Fibroblast of mammary gland (primary cell): ENCODE data around the gene SQOR.

Experiments
- DNase-seq: peaks from one replicate; pipeline ENCODE4 v3.0.0-alpha.2; 2010; ENCODE audit warnings: low read depth
- H3K4me3 ChIP-seq: 2 replicates; pipeline ENCODE4 v1.5.1; 2011; ENCODE audit warnings: low read depth, mild to moderate bottlenecking, low read length, moderate library complexity; ENCODE audit not compliant: control insufficient read depth
- TF ChIP-seq, protein P1 (sequence below): conservative IDR thresholded peaks from 2 replicates; pipeline ENCODE4 v1.5.1; 2011; ENCODE audit warnings: low read depth, low read length, inconsistent platforms; ENCODE audit not compliant: control insufficient read depth, insufficient read depth

SQOR gene

GRCh38 chr15:45640616-45641015 lies 5.8 kb downstream of the SQOR start:
- no peak overlapping the region for H3K4me3 ChIP-seq
- peak; percentile 97 for DNase-seq

GRCh38 chr15:45641374-45641781 lies 6.5 kb downstream of the SQOR start:
- peak; percentile 98 for DNase-seq
- TF ChIP-seq, protein P1, sequence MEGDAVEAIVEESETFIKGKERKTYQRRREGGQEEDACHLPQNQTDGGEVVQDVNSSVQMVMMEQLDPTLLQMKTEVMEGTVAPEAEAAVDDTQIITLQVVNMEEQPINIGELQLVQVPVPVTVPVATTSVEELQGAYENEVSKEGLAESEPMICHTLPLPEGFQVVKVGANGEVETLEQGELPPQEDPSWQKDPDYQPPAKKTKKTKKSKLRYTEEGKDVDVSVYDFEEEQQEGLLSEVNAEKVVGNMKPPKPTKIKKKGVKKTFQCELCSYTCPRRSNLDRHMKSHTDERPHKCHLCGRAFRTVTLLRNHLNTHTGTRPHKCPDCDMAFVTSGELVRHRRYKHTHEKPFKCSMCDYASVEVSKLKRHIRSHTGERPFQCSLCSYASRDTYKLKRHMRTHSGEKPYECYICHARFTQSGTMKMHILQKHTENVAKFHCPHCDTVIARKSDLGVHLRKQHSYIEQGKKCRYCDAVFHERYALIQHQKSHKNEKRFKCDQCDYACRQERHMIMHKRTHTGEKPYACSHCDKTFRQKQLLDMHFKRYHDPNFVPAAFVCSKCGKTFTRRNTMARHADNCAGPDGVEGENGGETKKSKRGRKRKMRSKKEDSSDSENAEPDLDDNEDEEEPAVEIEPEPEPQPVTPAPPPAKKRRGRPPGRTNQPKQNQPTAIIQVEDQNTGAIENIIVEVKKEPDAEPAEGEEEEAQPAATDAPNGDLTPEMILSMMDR: peak; percentile 2
- H3K4me3 ChIP-seq: no peak overlapping the region

More at GRCh38 chr15:45640616-45641015, 5.8 kb downstream of the SQOR start:
- TF ChIP-seq, protein P1: no peak

DNA sequence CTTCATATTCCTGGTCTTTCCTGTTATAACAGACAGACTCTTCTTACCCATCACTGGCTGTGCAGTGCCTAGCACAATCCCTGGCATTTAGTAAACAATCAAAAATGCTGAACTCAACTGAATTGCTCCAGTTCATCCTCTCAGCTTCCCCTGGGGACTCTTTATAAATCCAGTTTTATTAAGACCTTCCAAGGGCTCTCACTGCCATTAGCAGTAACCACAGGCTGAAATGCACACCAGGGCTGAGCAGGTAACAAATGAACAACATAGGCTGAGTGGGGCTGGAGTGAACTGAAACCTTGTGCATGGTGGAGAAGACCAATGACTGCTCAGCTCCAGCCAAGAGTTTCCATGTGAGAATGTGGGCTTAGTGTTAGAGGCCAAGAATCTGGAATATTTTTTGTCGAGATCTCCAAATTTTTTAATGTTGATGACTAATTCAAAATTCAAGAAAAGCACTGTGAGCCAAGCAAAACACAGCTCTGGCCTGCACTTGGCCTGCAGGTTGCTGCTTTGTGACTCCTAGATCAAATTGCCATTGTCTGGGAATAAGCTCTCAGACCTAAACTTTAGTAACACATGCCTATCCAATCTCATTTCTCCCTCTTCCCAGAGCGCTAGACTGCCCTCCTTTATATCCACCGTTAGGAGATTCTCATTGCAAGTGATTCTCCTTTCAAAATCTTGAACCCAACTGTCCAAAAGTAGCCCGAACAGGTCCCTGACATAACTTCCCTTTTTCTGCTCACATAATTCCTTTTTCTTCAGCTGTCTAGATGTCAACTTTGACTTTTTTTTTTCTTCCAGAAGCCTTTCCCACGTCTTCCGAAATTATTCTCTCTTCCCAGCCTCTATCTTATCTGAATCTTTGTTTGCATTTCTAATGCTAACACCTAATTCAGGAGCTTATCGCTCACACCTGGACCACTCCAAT lies 7.4 kb downstream of the SQOR start:
- TF ChIP-seq, protein P1: no peak
- peak; percentile 94 for DNase-seq
- peak overlapping the region; percentile 12 for H3K4me3 ChIP-seq

DNA sequence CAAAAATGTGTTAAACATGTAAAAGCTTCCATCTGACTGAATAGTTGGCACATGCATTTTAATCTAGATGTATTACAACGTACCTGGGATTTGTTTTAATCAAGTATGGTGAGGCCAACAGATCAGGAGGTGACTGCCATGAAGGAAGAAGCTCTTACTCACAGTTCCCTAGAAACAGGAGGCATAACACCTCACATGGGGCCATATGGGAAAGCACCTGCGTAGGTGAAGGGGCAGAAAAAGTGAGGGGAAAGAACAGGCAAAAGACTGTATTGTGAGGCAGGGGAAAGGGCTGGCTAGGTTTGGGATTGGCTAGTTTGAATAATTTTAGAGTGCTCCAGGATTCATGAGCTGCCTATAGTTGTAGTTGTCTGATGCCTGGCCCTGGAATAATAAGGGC lies 9.6 kb downstream of the SQOR start:
- H3K4me3 ChIP-seq: no peak overlapping the region
- DNase-seq: no peak
- TF ChIP-seq, protein P1: no peak

DNA sequence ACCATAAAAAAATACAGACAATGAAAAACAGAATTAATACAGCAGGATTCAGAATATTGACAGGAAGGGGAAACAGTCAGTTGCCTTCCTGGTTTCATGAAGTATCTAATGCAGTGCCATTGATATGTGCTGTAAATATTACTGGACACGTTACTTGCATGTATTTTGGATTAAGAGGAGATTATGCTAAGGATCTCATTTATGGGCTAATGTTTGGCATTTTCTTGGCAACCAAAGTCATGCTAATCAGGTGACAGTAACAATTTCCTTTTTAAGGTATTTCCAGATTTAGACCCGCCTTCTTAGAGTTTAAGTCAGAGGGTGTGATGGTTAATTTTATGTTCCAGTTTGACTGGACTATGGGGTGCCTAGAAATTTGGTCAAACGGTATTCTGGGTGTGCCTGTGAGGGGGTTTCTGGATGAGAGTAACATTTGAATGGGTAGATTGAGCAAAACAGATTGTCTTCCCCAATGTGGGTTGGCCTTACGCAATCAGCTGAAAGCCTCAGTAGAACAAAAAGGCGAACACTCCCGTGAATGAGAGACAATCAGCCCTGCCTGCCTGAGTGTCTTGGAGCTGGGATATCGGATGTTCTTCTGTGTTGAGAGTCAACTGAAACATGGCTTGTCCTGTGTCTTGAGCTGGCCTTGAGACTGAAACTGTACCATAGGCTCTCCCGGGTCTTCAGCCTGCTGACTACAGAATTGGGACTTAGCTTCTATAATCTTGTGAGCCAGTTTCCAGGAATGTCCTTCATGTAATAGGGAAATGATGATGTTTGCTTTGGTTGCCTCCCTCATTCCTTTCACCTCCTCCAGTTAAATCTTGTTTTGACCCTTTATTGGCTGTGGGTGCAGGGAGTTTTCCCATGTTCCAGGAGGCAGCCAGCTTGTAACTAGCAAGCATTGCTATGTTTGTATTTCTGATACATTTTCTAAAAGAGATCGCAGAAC lies 10.5 kb downstream of the SQOR start:
- DNase-seq: peak; percentile 85
- H3K4me3 ChIP-seq: no peak overlapping the region

DNA sequence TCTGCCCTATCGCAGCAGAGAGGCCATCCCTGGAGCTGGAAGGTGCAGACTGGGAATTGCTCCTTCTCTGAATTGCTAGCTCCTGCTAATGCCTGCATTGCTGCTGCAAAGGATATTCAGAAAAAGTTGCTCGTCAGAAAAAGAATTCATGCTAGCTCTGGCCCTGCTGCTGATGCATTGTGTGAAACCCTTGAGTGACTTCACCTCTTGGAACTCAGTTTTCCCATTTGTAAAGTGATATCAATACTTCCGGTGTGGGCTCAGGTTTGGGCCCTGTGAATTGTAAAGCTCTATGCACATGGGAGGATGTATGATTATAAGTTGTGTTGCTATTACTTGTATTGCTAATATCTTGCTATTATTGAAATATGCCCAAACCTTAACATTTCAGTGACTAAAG lies 11.4 kb downstream of the SQOR start:
- TF ChIP-seq, protein P1: no peak
- H3K4me3 ChIP-seq: no peak overlapping the region
- peak; percentile 59 for DNase-seq

More for the DNA sequence above, 10.5 kb downstream of the SQOR start:
- TF ChIP-seq, protein P1: no peak
